ENCODE measurements around the gene FDXR. TPM values are rescaled to one million over a fixed set of nuclear protein-coding genes. Genes with fewer than 3 reads are reported as not detected.

The FDXR gene
- total and polyA plus RNA-seq, 2 donors (not counting 3 experiments of a cell fraction or from before 2014, with no cell fraction given) = 19.7 to 33.4 TPM

GRCh38 chr17:74904687-74905409 is 32.1 kb upstream of the FDXR start:
- no peak for DNase-seq (ENCODE audit: low read depth, low spot score)
- Histone ChIP-seq H3K4me2 (ENCODE audit: insufficient read depth, low read length) (no peak overlapping the region), H3K27me3 (ENCODE audit: control insufficient read depth in 2 of 2, insufficient read depth in 2 of 2, low read length in 2 of 2) (peaks cover 2 to 3% of the 10 kb centered on the region in 2 experiments), H3K4me3 (replicated peaks in 1 of 3; ENCODE audit: insufficient read depth in 1 of 3, low read depth in 1 of 3, low read length in 3 of 3) (no peak overlapping the region), H3K79me2 (ENCODE audit: control insufficient read depth, insufficient read depth, low read length) (no peaks in the 10 kb centered on the region), H3K9ac (replicated peaks; ENCODE audit: extremely low read depth, insufficient read depth, low read length) (no peak overlapping the region), H2AFZ (ENCODE audit: low read depth, low read length) (no peak overlapping the region), H3K9me3 (replicated peaks; ENCODE audit: control insufficient read depth, insufficient read depth, low read length) (no peaks in the 10 kb centered on the region), H3K36me3 (ENCODE audit: control insufficient read depth in 2 of 2, extremely low read depth in 1 of 2, insufficient read depth in 2 of 2, low read length in 2 of 2) (no peaks in the 10 kb centered on the region), H4K20me1 (replicated peaks; ENCODE audit: control insufficient read depth, extremely low read depth, insufficient read depth, low read length) (no peaks in the 10 kb centered on the region), H3K27ac (ENCODE audit: insufficient read depth, low read depth, low read length) (no peak overlapping the region), H3K4me1 (ENCODE audit: control insufficient read depth, extremely low read depth, insufficient read depth, low read length) (no peaks in the 10 kb centered on the region), H3K9me1 (replicated peaks; ENCODE audit: control insufficient read depth, extremely low read depth, insufficient read depth, low read length) (no peaks in the 10 kb centered on the region)
- BruUV-seq (replicated peaks) = no TSS peak
- intact Hi-C loops (cut with micrococcal nuclease) (no loop called here), dilution Hi-C loops (cut with MboI; ENCODE audit: extremely low pct_ligation_motif_present, low sequenced_read_pairs) (no loop called here)
- ChIA-PET POLR2A (no interaction called here), CTCF (interaction anchor here (1.2 kb wide), 1 partner anchor 57 kb away, joined by 3 read pairs; no protein-coding TSS in a partner anchor)
- TF ChIP-seq FOS (IDR thresholded peaks at IDR 0.05; ENCODE audit: borderline replicate concordance, insufficient read depth, low read length) (no peak), POLR2A (IDR thresholded peaks at IDR 0.05; ENCODE audit: low read depth, low read length) (no peak), MAX (IDR thresholded peaks at IDR 0.05; ENCODE audit: insufficient read depth, insufficient read length) (no peak), JUN (IDR thresholded peaks at IDR 0.05; ENCODE audit: borderline replicate concordance, insufficient read depth, insufficient read length, low read depth) (no peak), MYC (IDR thresholded peaks at IDR 0.05; ENCODE audit: low read depth, low read length) (no peak), EZH2 (IDR thresholded peaks at IDR 0.05; ENCODE audit: borderline replicate concordance, low read depth, low read length, severe bottlenecking) (no peak), GATA2 (IDR thresholded peaks at IDR 0.05; ENCODE audit: insufficient read depth, insufficient read length, low read depth, low read length) (no peak), POLR2AphosphoS5 (IDR thresholded peaks at IDR 0.05; ENCODE audit: insufficient read depth, low read depth, low read length) (no peak)
- TF ChIP-seq, protein P1, sequence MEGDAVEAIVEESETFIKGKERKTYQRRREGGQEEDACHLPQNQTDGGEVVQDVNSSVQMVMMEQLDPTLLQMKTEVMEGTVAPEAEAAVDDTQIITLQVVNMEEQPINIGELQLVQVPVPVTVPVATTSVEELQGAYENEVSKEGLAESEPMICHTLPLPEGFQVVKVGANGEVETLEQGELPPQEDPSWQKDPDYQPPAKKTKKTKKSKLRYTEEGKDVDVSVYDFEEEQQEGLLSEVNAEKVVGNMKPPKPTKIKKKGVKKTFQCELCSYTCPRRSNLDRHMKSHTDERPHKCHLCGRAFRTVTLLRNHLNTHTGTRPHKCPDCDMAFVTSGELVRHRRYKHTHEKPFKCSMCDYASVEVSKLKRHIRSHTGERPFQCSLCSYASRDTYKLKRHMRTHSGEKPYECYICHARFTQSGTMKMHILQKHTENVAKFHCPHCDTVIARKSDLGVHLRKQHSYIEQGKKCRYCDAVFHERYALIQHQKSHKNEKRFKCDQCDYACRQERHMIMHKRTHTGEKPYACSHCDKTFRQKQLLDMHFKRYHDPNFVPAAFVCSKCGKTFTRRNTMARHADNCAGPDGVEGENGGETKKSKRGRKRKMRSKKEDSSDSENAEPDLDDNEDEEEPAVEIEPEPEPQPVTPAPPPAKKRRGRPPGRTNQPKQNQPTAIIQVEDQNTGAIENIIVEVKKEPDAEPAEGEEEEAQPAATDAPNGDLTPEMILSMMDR (IDR thresholded peaks at IDR 0.05; ENCODE audit: extremely low read depth in 1 of 2, insufficient read depth in 1 of 2, low read depth in 1 of 2, low read length in 2 of 2) = no peak
- FAIRE-seq = no peak

Measured in endothelial cell of umbilical vein (primary cell).